GM18508 (cell line): Measurements from ENCODE around the gene STAU1.
"Not testable (repeated sequence)": the region's sequence is repeated elsewhere in the genome, so short reads cannot be mapped to it uniquely, and the experiment has no call there.

Source experiments
- ATAC-seq: cut with Tn5 transposase; IDR thresholded peaks from one replicate; pipeline ENCODE4 v1.9.1; 2021; ENCODE audit warnings: moderate number of reproducible peaks; ENCODE audit not compliant: insufficient read depth, unreplicated experiment

Gene STAU1

DNA sequence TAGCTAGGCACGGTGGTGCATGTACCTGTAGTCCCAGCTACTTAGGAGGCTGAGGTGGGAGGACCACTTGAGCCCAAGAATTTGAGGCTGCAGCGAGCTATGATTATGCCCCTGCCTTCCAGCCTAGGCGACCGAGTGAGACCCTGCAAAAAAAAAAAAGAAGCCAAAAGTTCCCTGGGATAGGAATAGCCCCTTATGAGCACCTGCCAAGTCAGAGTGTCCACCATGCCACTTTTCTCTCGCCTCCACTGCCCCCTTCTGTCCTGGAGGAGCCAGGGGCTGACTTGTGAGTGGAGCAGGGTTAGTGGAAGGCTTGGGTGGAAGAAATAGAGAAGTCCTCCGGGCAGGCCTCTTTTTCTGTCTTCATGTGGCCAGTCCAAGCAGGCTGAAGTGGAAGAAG lies 18.9 kb upstream of the STAU1 start:
- ATAC-seq: no peak

- no peak for ATAC-seq
These were observed 15.6 kb upstream of the STAU1 start for GRCh38 chr20:49203746-49204145.

- no peak for ATAC-seq
These were observed 14.9 kb upstream of the STAU1 start for GRCh38 chr20:49203011-49203410.

DNA sequence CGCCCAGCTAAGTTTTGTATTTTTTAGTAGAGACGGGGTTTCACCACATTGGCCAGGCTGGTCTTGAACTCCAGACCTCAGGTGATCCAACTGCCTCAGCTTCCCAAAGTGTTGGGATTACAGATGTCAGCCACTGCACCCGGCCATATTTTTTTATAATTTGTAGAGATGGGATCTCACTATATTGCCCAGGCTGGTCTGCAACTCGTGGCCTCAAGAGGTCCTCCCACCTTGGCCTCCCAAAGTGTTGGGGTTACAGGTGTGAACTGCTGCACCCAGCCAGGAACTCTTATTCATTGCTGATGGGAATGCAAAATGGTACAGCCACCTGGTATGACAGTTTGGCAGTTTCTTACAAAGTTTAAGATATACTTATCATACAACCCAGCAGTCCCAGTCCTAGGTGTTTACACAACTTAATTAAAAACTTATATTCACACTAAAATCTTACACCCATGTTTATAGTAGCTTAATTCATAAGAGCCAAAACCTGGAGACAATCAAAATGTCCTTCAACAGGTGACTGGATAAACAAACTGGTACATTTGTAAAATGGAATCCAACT lies 11.7 kb upstream of the STAU1 start:
- no peak for ATAC-seq

- ATAC-seq: not testable (repeated sequence)
These were observed 4.9 kb upstream of the STAU1 start for GRCh38 chr20:49192944-49193518.

- ATAC-seq: no peak
These were observed 744 bp downstream of the STAU1 start for GRCh38 chr20:49187330-49187850.

- no peak for ATAC-seq
These were observed 1.4 kb downstream of the STAU1 start for GRCh38 chr20:49186535-49187329.

GRCh38 chr20:49185071-49185761 lies 2.9 kb downstream of the STAU1 start:
- ATAC-seq: no peak

DNA sequence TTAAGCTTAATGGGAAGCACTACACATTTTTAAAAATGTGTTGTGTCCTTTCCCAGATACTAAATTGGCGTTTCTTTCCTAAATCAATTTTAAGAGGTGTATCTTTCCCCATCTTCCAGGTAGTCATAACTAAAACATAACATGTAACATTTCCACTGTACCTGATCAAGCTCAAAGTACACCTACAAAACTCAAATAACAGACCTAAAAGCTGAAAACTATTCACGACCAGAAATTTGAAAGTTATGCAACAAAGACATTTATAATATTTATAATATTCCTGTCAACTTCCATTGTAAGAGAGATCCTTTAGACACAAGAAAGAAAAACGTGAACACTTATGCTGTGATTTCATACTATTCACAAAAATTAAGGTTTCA lies 3.5 kb downstream of the STAU1 start:
- no peak for ATAC-seq

DNA sequence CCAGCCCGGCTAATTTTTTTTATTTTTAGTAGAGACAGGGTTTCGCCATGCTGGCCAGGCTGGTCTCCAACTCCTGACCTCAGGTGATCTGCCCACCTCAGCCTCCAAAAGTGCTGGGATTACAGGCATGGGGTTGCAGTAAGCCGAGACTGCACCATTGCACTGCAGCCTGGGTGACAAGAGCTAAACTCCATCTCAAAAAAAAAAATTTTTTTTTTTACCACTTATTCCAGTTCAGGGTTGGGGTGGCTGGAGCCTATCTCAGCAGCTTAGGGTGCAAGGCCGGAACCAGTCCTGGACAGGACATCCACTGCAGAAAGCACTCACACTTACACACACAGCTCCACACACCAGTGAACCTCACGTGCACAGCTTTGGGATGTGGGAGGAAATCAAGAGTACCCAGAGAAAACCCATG lies 4.0 kb downstream of the STAU1 start:
- ATAC-seq: not testable (repeated sequence)

DNA sequence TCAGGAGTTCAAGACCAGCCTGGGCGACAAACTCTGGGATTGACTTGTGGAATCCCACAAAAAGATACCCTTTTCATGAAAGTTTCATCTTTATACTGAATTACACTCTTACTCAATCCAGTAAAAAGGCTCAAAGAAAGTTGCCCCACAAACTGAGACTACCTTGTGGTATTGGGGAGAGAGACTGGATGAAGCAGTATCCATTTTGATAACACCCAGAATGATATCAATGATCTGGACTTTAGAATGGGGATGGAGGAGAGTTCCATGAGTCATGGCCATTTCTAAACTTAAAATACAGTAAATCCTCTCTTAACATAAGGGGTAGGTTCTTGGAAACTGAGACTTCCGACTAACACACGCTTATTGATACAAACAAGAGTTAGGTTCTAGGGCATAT lies 4.7 kb downstream of the STAU1 start:
- no peak for ATAC-seq

- no peak for ATAC-seq
These were observed 6.8 kb downstream of the STAU1 start for GRCh38 chr20:49181265-49181877.

GRCh38 chr20:49179368-49180277 lies 8.5 kb downstream of the STAU1 start:
- ATAC-seq: no peak

DNA sequence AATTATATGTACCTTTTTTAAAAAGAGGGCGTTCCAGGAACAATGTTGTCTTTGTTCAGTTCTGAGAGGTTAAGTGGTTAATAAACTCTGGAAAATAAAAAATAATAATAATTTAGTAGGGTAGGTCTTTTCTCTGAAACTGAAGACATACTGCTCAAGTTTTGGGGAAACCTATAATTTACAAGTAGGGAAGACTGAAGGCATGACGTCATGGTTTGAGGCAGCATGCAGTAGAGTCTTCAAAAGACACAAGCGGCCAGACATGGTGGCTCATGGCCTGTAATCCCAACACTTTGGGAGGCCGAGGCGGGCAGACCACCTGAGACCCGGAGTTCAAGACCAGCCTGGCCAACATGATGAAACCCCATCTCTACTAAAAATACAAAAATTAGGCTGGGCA lies 14.0 kb downstream of the STAU1 start:
- no peak for ATAC-seq

- no peak for ATAC-seq
These were observed 15.7 kb downstream of the STAU1 start for GRCh38 chr20:49172413-49172812.

- ATAC-seq: no peak
These were observed 16.2 kb downstream of the STAU1 start for GRCh38 chr20:49171909-49172308.

GRCh38 chr20:49170714-49171113 lies 17.4 kb downstream of the STAU1 start:
- no peak for ATAC-seq

GRCh38 chr20:49169547-49169946 lies 18.6 kb downstream of the STAU1 start:
- no peak for ATAC-seq

- ATAC-seq: not testable (repeated sequence)
These were observed 19.3 kb downstream of the STAU1 start for GRCh38 chr20:49168864-49169263.
